HG03354 (cell line): Measurements from ENCODE around the gene CEACAM3.

Source experiments
- ATAC-seq: cut with Tn5 transposase; IDR thresholded peaks from one replicate; pipeline ENCODE4 v1.9.1; 2021; ENCODE audit warnings: mild to moderate bottlenecking; ENCODE audit not compliant: unreplicated experiment, poor library complexity, severe bottlenecking

CEACAM3 gene

DNA sequence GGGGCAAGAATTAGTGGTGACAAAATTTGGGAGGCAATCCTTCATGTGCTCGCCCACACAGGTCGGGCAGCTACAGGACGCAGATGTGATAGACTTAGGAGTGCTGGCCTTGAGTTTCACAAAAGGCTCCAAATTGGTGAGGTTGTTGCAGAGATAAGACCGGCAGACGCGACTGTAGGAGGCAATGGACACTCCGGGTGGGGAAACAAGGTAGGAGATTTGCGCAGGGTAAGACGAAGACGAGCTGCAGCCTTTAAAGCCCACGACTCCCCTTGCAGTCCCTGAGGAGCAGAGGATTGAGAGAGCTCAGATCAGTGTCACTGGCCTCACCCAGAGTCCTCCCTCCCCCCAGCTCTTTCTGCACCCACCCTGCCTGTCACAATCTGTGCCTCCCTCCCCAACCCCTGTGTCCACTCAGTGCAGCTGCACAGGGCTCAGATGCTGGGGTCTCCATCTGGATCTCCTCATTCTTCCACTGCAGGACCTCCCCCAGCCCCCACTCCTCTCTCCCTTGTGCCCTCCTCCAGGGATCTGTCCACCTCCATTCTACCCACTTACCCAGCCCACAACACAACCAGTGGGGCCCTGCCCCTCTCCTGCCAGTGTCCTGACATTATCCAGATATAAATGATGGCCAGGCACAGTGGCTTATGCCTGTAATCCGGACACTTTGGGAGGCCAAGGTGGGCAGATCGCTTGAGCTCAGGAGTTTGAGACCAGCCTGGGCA, 41.8 kb downstream of the CEACAM3 start:
- no peak for ATAC-seq

DNA sequence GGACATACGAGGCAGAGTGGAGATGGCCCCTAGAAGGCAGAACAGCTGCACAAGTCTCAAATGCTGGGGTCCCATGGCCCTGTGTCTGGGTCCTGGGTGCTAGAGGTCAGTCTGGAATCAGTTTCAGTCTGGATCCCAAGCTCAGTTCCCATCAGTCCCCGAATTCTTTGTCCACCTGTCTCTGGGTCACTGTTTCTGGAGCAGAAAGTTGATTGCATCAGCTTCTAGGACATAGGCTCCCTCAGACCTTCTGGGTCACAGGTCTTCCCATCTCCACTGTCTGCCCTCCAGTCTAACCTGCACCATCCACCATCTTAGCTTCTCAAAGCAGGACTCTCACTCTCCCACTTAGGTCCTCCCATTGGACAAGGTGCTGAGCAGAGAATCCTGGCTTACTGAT, 42.8 kb downstream of the CEACAM3 start:
- ATAC-seq = no peak

DNA sequence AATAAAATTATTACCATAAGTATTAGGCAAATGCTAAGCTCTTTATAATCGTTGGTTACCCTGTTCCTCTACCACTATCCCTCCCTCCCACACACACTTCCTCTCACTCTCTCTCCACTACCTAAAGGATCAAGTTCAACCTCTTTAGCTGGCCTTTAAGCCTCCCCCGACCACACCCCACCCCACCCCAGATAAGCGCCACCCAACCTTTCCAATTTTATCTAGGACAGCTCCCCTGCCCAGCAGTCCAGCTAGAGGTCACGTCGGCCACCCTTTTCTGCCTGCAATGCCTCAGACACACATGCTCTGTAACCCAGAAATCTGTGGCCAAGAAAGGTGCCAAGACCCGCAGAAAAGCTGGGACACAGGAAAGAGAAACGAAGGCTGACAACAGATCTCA, 47.0 kb downstream of the CEACAM3 start:
- ATAC-seq = no peak

DNA sequence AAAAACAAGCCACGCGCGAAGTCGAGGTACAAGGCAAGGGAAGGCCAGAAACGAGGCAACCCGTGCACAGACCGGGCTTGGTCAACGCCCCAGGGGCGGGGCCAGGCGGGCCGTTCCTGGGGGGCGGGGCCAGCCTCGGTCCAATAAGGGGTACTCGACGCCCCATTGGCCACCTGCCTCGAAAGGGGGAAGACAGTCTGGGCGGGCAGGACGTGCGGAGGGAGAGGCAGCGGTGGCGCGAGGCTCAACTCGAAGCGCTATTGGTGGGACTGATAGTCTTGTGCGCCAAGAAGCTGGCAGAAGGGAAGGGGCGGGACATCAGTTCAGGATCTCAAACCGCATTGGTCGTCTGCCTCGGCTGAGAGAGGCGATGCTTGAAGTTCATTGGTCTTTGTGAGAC, 48.2 kb downstream of the CEACAM3 start, which contains the start of gene LYPD4:
Gene LYPD4 (minus strand): TSS at position 83 of the 400 bp plus-strand sequence. CDS start 5,398 bp downstream, outside the sequence.
- no peak for ATAC-seq

DNA sequence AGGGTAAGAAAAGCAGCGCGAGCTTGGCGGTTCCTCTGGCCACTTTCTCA, 48.4 kb downstream of the CEACAM3 start, which contains the start of gene DMRTC2:
Gene DMRTC2 (plus strand): TSS at position 42 of the 50 bp plus-strand sequence. CDS start 2,387 bp downstream, outside the sequence.
- no peak for ATAC-seq

DNA sequence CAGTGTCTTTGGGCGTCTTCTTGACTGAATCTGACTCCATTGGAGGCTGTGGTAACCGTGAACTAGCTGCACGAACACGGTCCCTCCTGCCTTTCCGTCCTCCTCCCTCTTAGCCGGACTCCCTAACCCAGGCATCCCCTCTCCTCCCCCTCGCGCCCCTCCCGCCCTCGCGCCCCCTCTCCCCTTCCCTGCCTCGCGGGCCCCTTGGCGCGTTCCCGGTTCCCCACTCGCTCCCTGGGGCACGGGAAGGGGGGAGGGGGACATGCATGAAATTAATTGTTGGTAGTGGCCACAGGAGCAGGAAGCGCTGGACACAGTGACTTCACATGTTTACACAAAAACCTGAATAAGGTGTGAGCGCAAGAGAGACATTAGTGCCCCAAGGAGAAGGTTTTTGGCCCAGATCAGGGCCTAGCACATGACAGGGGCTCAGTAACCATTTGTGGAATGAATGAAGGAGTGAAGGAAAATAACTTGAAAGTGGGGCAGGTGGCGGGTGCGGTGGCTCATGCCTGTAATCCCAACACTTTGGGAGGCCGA, 48.7 kb downstream of the CEACAM3 start:
- no peak for ATAC-seq

DNA sequence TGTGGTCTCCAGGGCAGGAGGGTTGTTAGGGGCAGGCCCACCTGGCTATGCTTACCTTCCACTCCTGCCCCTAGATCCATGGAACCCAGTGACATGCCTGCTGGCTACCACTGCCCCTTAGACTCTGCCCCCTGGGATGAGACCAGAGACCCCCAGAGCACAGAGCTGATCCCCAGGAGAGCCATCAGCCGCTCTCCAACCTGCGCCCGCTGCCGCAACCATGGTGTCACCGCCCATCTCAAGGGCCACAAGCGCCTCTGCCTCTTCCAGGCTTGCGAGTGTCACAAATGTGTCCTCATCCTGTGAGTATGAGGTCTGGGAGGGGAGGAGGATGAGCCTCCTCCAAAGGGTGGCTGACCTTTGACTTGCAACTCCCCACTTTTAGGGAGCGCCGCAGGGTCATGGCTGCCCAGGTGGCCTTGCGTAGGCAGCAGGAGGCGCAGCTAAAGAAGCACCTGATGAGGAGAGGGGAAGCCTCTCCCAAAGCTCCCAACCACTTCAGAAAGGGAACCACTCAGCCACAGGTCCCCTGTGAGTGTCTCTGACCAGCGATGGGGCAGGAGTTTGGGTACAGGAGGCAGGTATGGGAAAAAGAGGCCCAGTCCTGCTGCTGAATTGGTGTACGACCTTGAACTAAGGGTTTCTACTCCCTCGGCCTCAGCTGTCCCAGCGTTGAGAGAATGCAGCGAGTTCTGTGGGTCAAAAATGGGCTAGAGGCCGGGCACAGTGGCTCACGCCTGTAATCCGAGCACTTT, 51.1 kb downstream of the CEACAM3 start:
- ATAC-seq = no peak

DNA sequence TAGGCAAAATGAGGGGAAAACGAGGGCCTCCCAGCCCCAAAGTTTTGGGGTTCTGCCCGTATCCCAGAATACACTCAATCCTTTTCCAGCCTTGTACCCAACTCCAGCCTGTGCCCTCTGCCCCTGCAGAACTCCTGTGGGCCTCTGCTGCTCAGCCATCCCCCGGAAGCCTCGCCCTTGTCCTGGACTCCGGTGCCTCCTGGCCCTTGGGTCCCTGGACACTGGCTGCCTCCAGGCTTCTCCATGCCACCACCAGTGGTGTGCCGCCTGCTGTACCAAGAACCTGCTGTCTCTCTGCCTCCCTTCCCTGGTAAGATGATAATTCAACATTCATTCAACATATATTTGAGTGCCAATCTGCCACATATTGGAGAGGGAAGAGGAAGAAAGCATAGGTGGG, 52.3 kb downstream of the CEACAM3 start:
- no peak for ATAC-seq

DNA sequence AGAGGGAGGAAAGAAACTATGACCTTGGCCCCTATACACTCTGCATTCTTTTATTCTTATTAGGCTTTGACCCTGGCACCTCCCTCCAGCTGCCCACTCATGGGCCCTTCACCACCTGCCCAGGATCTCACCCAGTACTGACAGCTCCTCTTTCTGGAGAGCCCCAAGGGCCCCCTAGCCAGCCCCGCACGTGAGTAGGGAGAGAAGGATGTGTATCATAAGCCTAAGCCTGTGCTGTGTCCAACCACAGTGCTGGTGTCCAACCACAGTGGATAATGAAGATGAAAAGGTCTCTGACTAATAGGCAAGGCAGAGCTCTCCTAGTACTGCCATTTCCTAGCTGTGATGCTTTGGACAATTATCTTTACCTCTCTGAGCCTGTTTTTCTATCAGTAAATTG, 52.7 kb downstream of the CEACAM3 start:
- no peak for ATAC-seq

DNA sequence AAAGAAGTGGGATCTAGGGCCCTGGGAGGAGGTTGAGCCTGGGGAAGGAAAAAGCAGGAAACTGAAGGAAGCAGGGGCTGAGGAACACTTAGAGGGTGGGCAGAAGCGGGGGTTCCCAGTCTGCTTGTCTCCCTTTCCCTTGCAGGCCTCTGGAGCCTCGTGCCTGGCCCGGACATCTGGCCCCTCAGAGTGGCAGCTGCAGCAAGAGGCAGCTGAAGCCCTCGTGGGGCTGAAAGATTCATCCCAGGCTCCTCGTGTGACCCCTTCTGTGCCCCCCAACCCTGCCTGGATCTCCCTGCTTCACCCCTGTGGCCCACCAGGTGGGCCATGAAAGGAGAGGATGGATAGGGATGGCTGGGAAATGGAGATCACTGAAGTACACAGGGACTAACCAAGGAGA, 54.0 kb downstream of the CEACAM3 start:
- ATAC-seq = no peak

DNA sequence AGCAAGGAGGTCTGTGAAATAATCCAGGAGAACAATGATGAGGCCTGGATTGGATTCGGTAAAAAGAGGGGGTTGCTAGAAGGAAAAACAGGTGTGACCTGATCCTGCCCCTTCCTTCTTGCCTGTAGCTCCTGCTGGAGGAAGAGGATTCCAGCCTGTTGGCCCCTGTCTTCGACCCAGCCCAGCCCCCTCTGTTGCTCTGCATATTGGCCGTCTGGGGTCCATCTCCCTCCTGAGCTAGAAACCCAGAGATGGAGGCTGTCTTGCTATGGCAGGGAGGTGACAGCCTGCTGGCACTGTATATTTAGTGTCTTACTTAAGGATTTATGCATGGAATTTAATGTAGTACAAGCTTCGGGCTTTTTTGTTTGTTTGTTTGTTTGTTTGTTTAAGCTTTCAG, 55.1 kb downstream of the CEACAM3 start:
- no peak for ATAC-seq

DNA sequence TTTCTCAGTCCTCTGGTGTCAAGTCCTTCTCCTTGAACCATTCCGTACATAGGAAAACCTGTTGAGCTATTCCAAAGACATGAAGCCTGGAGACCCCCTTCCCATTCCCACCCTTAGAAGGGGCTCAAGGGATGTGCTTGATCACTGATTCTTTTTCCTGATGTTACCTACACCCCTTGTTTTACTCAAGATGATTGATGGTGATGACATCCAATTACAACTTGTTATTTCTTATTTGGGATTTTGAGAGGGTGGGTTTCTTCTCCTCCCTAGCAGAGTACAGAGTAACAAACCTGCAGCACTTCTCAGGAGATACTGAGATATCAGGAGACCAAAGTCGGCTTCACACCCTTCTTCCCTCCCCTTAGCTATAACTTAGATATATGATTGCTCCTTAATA, 57.0 kb downstream of the CEACAM3 start:
- no peak for ATAC-seq

DNA sequence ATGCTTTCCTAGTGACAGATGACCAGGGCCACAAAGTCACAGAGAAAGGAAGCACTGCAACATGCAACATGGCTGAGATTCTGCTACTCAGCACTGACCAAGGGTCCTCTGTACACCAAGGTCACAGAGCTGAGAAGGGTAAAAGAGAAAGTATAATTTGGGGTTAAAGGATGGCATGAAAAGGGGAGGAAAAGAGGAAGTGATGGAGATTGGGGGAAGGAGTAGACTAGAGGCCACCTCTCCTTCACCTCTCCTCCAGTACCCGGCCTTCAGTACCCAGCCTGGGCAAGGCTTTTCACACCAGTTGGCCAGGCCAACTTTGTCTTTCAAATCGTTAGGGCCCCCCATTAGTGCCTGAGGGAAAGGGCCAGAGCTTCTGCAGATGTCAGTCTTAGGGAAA, 57.4 kb downstream of the CEACAM3 start:
- no peak for ATAC-seq

DNA sequence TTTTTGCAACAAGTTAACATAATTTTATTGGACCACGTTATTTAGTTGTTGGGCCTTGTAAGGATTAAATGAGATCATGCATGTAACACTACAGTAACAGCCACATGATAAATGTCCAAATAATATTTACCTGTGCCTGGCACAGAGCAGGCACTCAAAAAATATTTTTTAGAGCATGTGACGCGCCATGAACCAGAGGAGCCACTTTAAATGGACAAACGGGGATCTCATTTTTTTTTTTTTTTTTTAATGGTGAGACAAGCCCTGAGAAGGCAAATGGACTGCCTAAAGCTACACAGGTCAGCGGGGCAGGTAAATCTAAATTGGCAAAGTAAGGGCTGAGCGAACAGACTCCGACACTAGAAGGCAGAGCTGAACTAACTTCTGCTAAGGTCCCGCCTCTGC, 62.8 kb downstream of the CEACAM3 start:
- ATAC-seq = no peak

DNA sequence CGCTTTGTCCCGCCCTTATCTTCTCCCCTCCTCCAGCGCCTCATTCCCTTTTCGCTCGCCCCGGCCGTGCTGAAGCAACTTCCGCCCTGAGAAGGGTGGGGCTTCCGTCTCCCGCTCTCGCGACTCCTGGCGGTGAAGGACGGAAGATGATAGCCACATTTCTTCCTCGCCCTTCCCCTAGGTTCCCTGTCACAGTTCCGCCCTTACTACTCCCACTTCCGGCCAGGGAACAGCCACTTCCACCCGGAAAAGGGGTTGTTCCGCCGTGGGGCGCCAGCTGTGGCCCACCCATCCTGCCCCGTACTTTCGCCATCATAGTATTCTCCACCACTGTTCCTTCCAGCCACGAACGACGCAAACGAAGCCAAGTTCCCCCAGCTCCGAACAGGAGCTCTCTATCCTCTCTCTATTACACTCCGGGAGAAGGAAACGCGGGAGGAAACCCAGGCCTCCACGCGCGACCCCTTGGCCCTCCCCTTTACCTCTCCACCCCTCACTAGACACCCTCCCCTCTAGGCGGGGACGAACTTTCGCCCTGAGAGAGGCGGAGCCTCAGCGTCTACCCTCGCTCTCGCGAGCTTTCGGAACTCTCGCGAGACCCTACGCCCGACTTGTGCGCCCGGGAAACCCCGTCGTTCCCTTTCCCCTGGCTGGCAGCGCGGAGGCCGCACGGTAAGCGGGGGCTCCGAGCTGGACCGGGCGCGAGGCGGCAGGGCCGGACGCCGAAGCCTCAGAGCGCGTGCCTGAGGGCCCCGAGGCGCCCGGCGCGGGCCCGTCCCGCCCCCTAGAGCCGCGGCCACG, 63.4 kb downstream of the CEACAM3 start, which contains the start of gene RPS19:
Gene RPS19 (plus strand): TSS at position 638 of the 801 bp plus-strand sequence. CDS start 520 bp downstream, outside the sequence.
- ATAC-seq = peak; percentile 85

DNA sequence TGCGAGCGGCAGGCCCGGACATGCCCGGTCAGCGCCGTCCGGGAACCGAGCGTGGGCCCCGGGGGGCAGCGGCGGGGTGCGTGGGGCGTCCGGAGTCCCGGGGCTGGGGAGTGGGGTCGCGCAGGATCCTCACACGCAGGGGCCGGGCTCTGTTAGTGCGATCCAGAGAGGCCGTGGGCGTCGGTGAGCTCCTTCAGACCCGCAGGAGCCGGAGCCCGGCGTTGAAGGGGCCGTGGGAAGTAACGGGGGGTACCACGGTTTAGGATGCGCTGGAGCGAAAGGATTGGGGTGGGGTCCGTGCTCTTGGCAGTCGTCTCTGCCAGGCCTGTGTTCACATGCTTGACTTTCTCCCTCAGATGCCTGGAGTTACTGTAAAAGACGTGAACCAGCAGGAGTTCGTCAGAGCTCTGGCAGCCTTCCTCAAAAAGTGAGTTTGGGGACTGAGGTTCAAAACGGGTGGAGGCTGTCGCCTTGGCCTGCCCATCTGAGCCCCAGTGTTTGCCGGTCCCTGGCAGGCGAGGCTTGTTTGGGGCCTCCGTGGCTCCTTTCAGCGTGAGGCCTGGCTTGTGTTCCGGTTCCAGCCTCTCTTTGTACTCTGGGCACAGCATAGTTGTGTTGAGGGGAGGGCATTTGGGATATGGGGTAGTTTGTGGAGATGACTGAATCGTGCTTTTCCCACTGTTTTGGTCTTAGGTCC, 64.2 kb downstream of the CEACAM3 start:
- no peak for ATAC-seq
